ENCODE data around the gene SLC36A2.

The SLC36A2 gene

GRCh38 chr5:151281001-151281639, 66.2 kb downstream of the SLC36A2 start:
- no peak for DNase-seq

- DNase-seq, result no peak
These were observed 66.9 kb downstream of the SLC36A2 start for GRCh38 chr5:151280443-151280842.

GRCh38 chr5:151278845-151279244, 68.5 kb downstream of the SLC36A2 start:
- no peak for DNase-seq

GRCh38 chr5:151275803-151276202, 71.6 kb downstream of the SLC36A2 start:
- no peak for DNase-seq

- DNase-seq, result no peak
These were observed 72.7 kb downstream of the SLC36A2 start for GRCh38 chr5:151274666-151275065.

GRCh38 chr5:151271336-151271735, 76.0 kb downstream of the SLC36A2 start:
- DNase-seq, result no peak

GRCh38 chr5:151270599-151270998, 76.8 kb downstream of the SLC36A2 start:
- DNase-seq, result peak; percentile 36

GRCh38 chr5:151267491-151268260, 79.7 kb downstream of the SLC36A2 start:
- no peak for DNase-seq
